Measurements from ENCODE around the gene KDM3A.

The KDM3A gene

DNA sequence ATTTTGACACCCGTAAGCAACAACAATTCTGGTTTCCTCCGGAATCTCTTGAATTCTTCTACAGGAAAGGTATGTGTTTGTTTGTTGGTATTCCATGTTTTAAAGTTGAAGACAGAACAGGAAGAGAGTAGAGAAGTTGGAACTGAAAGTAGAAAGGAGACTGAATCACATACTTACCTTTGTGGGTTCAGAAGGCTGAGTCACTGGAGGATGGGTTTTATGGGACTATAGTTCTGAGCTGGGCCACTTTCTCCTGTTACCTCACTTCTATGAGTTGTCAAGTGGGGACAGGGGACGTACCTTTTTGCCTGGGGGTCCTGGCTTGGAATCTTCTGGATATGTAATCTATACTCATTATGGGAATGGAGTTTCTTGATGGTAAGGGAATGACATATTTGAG lies 40.9 kb downstream of the KDM3A start:
- H3K36me3 ChIP-seq: peaks cover 100% of the 10 kb centered on the region
- H3K27me3 ChIP-seq: no peaks in the 10 kb centered on the region
- H3K4me3 ChIP-seq (ENCODE audit: low read depth in 1 of 2, low read length in 1 of 2): no peak overlapping the region
- H3K27ac ChIP-seq: no peak overlapping the region
- H3K4me1 ChIP-seq (ENCODE audit: control insufficient read depth in 1 of 2, insufficient read depth in 1 of 2, low read depth in 1 of 2, low read length in 1 of 2): no peaks in the 10 kb centered on the region
- TF ChIP-seq, protein P1, sequence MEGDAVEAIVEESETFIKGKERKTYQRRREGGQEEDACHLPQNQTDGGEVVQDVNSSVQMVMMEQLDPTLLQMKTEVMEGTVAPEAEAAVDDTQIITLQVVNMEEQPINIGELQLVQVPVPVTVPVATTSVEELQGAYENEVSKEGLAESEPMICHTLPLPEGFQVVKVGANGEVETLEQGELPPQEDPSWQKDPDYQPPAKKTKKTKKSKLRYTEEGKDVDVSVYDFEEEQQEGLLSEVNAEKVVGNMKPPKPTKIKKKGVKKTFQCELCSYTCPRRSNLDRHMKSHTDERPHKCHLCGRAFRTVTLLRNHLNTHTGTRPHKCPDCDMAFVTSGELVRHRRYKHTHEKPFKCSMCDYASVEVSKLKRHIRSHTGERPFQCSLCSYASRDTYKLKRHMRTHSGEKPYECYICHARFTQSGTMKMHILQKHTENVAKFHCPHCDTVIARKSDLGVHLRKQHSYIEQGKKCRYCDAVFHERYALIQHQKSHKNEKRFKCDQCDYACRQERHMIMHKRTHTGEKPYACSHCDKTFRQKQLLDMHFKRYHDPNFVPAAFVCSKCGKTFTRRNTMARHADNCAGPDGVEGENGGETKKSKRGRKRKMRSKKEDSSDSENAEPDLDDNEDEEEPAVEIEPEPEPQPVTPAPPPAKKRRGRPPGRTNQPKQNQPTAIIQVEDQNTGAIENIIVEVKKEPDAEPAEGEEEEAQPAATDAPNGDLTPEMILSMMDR (IDR thresholded peaks at IDR 0.05): no peak
- no peaks in the 10 kb centered on the region for H3K9me3 ChIP-seq

DNA sequence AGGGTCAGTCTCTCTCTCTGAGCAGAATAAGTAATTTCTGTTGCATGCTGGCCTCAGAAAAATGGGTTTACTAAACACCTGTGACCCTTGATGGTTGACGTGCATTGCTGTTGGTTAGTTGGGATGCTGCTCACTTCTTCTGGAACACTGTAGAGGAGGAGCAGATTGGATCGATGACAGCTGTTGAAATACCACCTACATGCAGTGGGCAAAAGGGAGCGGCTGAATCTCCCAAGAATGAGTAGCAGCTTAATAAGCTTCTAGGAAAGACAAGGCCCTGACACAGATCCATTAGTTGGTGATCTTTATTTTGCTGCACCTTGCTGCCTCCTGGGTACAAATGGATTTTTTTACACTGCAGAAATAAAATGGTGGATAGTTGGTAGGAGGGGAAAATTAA lies 43.2 kb downstream of the KDM3A start:
- H3K27me3 ChIP-seq: no peaks in the 10 kb centered on the region
- H3K9me3 ChIP-seq: no peaks in the 10 kb centered on the region
- H3K4me1 ChIP-seq (ENCODE audit: control insufficient read depth in 1 of 2, insufficient read depth in 1 of 2, low read depth in 1 of 2, low read length in 1 of 2): no peaks in the 10 kb centered on the region
- H3K36me3 ChIP-seq: peaks cover 99% of the 10 kb centered on the region
- TF ChIP-seq, protein P1 (IDR thresholded peaks at IDR 0.05): no peak
- H3K4me3 ChIP-seq (ENCODE audit: low read depth in 1 of 2, low read length in 1 of 2): no peak overlapping the region
- no peak overlapping the region for H3K27ac ChIP-seq

DNA sequence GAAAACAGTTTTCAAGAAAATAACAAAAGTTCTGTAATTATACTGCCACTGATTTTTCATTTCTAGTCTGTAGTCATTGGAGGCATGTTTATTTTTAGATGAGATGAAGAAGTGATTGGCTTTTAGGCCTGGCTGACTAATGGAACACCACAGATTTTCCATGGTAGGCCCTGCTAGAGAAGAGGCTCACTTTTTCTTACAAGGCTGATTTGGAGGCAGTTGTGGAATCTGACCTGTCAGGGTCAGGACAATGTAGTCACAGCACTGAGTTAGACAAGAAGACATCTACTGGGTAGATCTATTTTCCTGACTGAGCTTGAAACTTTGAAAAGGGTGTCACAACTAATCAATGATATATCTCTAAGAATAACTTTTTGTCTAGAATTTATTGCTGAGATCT lies 43.9 kb downstream of the KDM3A start:
- TF ChIP-seq, protein P1 (IDR thresholded peaks at IDR 0.05): no peak
- Histone ChIP-seq H3K36me3 (peaks cover 99% of the 10 kb centered on the region), H3K4me1 (ENCODE audit: control insufficient read depth in 1 of 2, insufficient read depth in 1 of 2, low read depth in 1 of 2, low read length in 1 of 2) (no peaks in the 10 kb centered on the region), H3K27ac (peak overlapping the region; percentile 3), H3K9me3 (no peaks in the 10 kb centered on the region), H3K27me3 (no peaks in the 10 kb centered on the region), H3K4me3 (ENCODE audit: low read depth in 1 of 2, low read length in 1 of 2) (no peak overlapping the region)

DNA sequence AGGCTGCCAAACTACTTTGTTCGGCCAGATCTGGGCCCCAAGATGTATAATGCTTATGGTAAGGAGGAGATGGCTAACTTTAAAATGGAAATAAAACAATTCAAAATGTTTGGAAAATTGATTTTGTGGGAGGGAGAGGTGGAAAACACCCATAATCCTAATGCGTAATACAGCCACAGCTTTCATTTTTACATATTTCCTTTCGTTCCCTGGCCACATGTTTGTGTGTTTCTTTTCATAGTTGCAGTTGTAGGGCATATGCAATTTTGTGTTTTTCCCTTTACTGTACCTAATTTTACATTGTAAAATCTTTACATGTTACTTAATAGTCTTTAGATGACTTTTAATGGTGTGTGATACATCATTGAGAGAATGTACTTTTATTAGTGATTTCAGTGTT lies 44.6 kb downstream of the KDM3A start:
- no peaks in the 10 kb centered on the region for H3K4me1 ChIP-seq (ENCODE audit: control insufficient read depth in 1 of 2, insufficient read depth in 1 of 2, low read depth in 1 of 2, low read length in 1 of 2)
- H3K27ac ChIP-seq: no peak overlapping the region
- peaks cover 99% of the 10 kb centered on the region for H3K36me3 ChIP-seq
- H3K4me3 ChIP-seq (ENCODE audit: low read depth in 1 of 2, low read length in 1 of 2): no peak overlapping the region
- H3K9me3 ChIP-seq: no peaks in the 10 kb centered on the region
- no peaks in the 10 kb centered on the region for H3K27me3 ChIP-seq
- TF ChIP-seq, protein P1 (IDR thresholded peaks at IDR 0.05): no peak

DNA sequence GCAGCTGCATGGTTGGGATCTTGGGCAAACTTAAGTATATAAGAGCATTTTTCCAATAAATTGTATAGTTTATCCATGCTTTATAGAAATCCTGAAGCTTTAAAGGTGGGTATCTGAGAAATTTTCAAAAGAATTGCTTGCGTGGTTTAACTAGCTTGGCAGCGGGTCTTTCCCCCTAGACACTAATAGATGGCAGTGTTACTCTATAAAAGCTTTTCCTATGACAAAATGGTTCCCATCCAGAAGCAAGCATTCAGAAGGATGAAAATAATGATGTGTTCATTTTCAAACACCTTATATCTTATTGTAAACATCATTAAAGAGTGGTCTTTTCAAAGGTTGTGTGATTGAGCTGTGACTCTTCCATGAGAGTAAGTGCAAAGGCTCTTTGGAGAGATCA lies 45.9 kb downstream of the KDM3A start:
- no peak overlapping the region for H3K4me3 ChIP-seq (ENCODE audit: low read depth in 1 of 2, low read length in 1 of 2)

More for the DNA sequence above, 45.9 kb downstream of the KDM3A start:
- Histone ChIP-seq H3K27me3 (no peaks in the 10 kb centered on the region), H3K36me3 (peaks cover 99% of the 10 kb centered on the region), H3K9me3 (no peaks in the 10 kb centered on the region), H3K4me1 (ENCODE audit: control insufficient read depth in 1 of 2, insufficient read depth in 1 of 2, low read depth in 1 of 2, low read length in 1 of 2) (no peaks in the 10 kb centered on the region), H3K27ac (no peak overlapping the region)
- TF ChIP-seq, protein P1 (IDR thresholded peaks at IDR 0.05): no peak
